ENCODE data around the gene PUSL1. TPM values are rescaled to one million over a fixed set of nuclear protein-coding genes. Genes with fewer than 3 reads are reported as not detected.

The PUSL1 gene
- total RNA-seq, 1 donor from 2014 or later = 4.6 TPM

DNA sequence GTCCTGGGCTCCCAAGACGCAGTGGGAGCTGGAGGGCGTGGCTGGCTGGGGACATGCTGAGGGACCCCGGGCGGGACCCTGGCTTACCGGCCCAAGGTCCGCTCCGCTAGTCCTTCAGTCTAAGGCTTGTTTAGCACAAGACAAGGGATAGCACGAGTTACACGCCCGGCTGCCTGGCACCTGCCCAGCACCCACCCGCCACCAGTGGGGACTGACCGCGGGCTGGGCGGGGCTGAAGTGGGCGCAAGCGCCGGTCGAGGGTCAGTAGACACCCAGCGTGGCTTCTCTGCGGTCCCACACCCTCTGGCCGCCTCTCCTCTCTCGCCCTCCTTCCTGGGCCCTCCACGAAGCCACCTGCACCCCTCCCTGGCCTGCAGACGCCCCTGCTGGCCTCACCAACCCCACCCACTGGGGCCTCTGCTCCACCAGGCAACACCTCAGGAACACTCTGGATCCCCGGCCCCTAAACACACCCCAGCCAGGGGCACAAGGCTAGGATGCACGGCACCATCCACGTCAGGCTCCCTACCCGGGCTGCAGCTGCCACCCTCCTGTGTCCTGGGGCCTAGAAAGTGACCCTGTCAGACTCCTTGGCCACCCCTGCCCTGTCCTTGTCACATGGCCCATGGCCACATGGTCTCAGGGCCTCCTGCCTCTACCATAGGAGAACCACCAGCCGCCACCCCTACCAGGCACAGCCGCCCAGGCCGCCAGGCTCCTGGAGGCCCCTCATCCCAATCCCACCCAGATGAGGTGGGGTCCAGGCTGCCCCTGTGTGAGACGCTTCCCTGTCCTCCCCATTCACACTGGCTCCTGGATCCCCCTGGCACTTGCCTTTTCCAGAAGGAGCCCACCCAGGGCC is 28.8 kb downstream of the PUSL1 start:
- no peak for DNase-seq (ENCODE audit: low spot score)

DNA sequence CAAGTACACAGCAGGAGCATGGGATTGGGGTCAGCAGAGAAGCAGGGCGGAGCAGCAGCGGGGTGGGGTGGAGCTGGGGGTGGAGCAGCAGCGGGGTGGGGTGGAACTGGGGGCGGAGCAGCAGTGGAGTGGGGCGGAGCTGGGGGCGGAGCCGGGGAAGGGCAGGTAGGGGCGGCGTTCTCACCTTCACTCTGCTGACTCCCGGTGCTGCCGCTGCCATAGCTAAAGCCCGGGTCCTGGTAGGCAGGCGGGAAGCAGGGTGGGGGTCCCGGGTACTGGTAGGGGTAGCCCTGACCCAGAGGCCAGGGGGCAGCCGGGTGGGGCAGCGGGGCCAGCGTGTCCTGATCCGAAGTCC is 29.4 kb downstream of the PUSL1 start:
- DNase-seq (ENCODE audit: low spot score) = no peak

DNA sequence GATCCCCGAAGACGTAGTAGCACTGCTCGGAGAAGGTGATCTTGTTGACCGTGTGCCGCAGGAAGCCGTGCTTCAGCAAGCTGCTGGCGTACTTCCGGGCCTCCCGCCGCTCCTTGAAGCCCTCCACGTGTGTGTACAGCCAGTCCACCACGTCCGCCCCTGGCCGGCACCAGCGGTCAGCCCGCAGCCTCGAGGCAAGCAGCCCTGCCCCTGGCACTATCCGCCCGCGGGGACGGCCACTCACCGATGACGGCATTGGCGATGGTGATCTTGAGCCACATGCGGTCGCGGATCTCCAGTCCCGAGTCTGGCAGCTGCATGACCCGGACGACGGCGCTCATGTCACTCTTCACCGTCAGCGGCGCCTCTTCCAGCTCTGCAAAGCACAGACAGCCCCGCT is 29.9 kb downstream of the PUSL1 start:
- no peak for DNase-seq (ENCODE audit: low spot score)

DNA sequence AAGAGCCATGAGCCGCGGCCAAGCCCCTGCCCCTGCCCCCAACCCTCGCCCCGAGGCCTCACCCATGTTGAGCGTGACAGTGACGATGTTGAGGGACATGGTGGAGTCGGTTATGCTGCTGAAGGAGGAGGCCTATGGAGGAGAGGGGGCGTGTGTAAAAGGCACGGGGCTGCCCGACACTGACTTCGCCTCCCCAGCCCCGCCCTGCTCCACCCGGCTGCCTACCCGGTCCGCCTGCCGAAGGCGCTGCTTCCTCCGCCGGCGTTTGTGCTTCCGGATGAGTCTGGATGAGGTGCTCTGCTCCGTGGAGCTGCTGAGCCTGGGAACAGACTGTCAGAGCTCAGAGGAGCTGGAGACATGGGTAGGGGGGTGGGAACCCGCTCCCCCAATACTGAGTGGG is 31.8 kb downstream of the PUSL1 start:
- no peak for DNase-seq (ENCODE audit: low spot score)

DNA sequence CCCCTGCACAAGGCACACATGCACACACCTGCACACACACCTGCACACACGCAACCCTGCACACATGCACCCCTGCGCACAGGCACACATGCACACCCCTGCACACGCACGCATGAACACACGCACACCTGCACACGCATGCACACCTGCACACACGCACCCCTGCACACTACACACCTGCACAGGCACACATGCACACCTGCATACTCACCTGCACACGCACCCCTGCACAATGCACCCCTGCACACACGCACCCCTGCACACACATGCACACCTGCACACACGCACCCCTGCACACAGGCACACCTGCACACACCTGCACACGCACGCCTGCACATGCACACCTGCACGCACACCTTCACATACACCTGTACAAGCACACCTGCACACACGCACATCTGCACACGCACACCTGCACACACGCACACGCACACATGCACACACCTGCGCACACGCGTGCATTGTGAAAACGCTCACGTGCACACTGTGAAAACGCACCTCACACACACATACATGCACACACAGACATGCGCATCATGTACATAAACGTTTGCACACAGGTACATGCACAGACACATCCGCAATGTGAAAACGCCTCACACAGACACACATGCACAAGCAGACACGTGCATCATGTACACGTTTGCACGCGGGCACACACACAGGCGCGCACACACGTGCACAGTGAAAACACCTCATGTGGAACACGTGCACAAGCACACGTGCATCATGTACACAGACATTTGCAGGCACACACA is 32.6 kb downstream of the PUSL1 start:
- DNase-seq (ENCODE audit: low spot score) = no peak

DNA sequence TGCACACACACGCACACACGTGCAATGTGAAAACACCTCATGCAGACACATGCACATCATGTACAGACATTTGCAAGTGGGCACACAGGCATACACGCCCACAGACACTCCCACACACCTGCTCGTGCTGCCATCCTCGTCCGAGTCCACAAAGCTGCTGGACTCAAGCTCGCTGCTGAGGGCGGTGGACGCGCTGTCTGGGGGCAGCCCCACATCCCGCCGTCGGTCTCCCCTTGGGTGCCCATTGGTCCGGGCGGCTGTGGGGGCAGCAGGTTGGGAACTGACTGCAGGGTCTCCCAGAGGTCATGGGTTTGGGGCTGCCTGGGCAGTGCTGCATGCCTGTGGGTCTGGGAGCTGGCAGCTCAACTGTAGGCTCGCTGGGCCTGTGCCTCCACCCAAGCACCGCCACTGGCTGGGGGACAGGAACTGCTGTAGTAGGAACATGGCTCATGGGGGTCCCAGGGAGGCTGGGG is 33.2 kb downstream of the PUSL1 start:
- DNase-seq (ENCODE audit: low spot score) = no peak

DNA sequence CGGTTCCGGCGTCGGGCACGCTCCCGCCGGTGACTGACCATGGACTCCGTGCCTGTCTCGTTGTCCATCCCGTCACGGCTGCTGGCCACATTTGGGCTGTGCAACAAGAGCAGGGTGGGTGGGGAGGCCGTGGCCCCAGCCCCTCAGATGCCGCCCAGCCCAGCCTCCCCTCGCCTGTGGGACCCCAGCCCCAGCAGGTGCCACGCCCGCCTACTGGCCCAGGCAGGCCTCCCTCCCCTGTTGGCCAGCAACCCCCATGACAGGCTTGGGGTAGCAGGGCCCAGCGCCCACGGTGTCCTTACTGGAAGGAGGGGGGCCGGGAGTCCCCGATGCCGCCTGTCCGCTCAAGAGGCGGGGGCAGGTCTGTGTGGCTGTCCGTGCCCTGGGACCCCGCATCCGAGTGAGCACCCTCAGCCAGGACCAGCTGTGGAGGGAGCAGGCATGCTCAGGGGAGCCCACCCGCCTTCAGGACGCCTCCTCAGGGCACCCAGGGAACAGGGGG is 33.7 kb downstream of the PUSL1 start:
- no peak for DNase-seq (ENCODE audit: low spot score)

DNA sequence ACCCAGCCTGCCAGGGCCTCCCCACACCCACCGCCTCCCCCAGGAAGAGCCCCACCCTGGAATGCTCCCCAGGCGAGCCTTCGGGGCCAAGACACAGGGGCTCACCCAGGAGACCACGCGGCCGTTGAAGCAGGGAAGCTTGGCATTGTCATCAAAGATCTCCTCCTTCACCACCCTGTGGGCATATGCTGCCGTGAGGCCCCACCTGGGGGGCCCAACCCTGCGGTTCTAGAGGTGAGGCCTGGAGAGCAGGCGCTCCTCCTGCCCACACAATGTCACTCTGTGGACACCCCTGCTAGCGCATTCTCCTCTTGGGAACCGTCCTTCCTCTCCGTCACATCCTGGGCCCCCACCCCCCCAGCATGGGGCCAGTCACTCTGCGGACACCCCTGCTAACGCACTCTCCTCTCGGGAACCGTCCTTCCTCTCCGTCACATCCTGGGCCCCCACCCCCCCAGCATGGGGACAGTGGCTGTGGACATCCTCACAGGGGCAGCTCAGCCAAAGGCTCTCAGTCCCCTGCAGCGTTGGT is 34.3 kb downstream of the PUSL1 start:
- DNase-seq (ENCODE audit: low spot score) = no peak

DNA sequence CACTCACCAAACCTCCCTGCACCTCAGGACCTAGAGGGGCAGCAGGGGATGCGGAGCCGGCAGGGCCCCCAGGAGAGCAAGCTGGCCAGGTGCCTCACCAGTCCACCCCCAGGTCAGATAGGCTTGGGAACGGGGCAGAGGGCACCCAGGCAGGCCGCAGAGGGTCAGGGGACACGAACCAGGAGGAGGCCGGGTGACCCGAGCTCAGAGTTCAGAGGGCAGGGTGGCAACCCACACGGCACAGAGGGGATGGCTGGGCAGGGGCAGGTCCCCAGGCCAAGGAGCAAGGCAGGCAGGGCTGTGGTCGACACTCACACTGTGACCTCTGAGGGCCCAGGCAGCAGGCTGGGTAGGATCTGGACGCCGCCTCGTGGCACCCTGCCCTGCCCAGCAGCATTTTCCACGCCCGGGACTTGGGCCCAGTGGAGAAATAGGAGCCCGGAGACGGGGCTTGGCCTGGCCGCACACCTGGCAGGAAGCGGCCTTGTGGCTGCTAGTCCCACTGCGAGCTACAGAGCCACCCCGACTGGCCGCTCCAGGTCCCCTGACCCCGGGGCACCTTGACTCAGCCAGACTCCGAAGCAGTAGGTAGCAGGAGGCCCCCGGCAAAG is 35.5 kb downstream of the PUSL1 start:
- DNase-seq (ENCODE audit: low spot score) = no peak

DNA sequence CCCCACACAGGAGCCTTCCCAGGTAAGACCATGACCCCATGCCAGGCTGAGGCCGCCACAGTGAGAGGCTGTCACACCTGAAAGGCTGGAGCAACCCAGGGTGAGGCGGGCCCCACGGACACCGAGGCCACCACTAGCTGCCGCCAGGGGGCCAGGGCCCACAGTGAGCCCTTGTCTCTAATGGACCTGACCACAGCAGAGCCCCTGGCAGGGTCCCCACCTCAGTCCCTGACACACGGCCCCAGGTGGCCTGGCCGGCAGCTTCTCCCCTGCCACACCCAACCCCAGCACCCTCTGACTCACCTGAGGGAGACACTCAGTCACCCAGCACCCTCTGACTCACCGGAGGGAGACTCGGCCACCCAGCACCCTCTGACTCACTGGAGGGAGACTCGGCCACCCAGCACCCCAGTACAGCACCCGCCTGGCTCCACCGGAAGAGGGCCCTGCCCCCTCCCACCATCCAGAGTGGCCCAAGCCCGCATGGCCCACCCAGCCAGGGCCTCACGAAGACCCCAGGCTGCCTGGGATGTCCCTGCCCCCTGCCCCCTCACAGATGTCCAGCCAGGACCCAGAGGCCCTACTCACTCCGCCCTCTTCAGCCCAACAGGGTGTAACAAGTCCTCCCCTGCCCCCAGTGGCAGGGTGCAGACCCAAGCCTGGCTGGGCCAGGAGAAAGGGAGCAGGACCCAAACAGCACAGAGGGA is 36.4 kb downstream of the PUSL1 start:
- no peak for DNase-seq (ENCODE audit: low spot score)

DNA sequence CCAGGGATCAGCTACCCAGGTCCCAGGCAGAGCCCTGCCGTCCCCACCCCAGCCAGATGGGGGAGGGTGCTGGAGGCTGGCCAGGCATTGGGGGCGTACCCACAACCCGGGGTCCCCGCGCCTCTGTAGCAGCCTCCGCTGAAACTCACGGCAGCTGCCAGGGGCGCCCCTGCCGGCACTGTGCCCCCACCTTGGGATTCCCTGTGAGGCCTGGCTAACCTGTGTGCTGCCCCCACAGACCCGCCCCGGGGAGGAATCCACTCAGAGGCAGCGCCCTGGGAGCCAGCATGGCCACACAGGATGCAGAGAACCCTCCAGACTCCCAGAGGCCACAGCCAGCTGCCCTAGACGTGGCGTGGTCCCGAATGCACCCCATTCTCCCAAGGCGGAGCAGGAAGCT is 37.0 kb downstream of the PUSL1 start:
- DNase-seq (ENCODE audit: low spot score) = no peak

DNA sequence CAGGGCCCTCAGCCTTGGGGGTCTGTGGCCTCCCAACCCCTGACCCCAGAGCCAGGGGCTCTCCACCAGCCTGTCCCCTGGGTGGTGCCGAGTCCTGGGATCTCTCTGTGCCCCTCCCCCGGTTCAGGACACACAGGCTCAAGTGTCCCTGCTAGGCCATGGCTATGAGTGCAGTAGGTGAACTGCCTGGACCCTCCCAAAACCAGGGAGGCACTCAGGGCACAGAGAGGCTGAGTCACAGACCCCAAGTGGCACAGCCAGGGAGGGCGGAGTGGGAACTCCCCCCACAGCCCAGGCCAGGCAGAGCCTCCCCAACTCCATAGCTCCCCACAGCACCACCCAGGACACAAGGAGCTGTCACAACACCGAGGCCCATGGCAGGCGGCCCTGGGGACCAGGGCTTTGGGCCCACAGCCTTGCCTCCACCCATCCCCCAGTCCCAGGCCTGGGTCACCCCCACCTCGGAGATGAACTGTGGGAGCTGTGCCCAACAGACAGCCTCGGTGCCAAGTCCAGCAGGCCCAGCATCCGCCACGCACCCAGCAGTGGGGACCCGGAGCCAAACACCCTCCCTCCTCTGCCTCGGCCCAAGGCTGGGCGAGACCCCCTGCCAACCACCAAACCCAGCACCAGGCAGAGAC is 37.6 kb downstream of the PUSL1 start:
- no peak for DNase-seq (ENCODE audit: low spot score)

DNA sequence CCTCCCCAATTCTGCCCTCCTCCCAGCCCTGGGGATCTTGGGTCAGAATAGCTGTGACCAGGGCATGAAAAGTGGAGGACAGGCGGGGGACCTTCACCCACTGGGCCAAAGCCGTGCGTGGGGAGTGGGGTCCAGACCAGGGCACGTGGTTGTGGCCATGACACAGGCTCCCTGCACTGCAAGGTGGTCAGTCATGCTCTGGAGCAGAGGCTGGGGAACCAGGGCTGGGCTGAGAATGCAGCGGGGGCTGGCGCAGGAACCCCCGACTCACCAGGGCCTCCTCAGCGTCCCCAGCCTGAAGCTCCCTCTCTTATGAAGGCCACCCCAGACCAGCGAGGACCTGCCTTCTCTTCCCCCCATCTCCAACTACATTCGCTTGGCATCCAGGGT is 38.1 kb downstream of the PUSL1 start:
- no peak for DNase-seq (ENCODE audit: low spot score)

DNA sequence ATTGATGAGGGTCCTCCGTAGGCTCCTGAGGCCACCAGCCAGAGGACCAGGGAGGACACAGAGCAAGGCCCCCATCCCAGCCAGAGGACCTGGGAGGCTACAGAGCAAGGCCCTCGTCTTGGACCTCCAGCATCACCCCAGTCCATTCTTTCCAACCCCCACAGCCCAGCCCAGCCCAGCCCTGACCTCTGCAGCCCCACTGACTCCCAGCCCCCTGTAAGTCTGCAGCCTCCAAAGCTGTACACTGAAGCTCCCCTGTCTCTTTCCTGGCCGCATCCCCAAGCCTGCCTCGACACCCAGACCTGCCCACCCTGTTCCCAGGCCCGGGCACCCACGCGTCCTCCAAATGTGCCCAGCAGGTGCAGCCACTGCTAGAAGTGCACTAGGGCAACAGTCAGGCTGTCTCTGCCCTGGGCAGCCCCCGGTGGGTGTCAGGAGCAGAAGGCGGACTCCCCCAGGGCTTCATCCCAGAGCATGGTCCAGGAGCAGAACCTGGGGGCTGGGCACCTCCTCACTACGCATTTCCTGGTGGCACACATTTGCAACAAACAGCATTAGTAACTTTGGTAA is 38.7 kb downstream of the PUSL1 start:
- no peak for DNase-seq (ENCODE audit: low spot score)

DNA sequence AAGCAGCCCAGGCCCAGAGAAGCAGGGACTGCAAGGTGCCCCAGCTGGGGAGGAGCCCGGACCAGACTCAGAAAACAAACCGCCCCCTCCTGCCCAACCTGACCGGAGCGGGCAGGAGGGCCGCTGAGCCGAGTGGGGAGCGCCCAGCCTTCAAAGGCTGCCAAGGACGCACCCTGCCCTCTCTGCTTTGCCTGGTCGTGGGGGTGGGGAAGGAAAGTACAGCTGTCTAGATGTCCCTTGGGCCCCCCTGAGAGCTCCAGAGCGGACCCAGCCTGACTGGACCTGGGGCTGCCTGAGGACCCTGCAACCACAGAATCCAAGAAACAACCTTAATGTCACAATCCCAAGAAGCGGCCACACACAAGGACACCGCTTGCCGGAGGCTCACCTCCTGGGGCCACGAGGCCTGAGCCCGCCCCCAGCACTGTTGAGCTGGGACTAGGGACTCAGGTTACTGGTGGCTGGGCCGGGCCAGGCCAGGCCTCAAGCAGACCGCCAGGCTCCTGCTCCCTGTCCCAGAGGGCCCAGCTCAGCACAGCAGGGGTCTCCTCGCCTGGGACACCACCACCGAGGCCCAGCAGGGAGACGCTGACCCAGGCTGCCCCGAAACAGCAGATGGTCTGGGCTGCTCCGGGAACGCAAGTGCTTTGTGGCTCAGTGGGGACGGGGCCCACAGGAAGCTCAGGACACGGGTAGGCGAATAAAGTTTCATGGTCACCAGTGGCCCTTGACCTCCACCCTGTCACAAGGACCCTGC is 39.4 kb downstream of the PUSL1 start:
- DNase-seq (ENCODE audit: low spot score) = no peak

DNA sequence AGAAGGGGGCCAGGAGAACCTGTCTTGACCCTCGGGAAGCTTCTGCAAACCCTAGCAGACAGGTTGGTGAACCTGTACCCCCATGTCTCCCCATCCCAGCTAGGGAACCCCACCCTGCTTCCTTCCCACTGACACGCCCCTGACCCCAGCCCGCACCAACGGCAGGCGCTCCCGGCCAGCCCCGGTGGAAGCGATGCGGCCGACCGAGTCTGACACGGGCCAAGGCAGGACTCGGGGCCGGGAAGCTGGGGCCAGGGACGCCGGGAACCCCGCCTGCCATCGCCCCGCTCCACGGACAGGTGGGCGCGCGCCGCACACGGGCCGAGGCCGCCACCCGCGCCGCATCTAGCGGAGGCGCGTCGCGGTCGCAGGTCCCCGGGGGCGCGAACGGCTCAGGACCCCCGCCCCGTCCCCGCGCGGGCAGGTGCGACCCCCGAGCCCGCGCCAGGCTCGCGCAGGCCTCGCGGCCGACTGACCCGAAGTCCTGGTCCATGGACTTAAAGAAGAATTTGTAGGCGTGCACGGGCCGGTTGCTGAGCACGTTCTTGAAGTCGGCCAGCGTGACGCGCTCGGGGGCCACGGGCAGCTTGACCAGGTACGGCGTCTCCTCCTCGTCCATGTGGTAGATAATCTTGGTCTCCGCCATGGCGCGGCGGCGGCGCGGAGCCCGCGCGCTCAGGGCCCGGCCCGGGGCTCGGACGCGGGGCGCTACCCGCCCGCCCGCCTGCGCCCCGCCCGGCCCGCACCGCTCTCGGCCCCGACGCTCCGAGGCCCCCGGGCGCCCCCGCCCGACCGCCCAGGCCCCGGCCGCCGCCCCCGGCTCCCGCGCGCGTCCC is 40.2 kb downstream of the PUSL1 start:
- DNase-seq (ENCODE audit: low spot score) = no peak

DNA sequence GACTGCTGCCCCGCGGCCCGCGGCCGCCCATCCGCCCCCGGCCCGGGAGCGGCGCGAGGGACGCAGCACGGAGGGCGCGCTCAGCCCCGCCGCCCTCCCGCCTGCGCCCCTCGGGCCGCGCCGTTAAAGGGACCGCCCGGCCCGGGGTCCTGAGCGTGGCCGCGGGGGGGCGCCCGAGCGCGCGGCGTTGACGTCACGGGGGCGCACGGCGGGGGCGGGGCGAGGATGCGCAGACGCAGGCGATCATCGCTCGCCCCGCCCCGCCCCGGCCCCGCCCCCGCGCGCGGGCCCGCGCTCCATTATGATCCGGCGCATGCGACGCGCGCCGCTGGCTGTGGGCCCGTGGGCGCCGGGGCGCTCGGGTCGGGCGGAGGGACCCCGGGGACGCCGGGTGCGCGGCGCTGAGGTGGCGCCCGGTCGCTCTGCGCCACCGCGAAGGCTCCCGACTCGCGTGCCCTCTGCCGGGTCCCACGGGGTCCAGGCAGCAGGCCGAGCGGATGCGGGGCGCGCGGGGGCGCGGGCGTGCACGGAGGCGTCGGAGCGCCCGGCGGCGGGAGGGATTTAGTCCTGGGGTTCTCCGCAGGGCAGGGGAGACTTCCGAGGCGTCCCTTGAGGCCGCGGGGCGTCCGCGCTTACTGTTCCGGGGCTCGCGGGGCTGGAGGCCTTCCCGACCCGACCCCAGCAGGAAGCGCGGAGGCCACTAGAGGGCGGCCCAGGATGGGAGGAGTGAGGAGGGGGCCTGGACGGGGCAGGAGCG is 41.0 kb downstream of the PUSL1 start, which contains the start of gene DVL1:
DVL1 (minus strand) TSS at position 163 of the 757 bp plus-strand sequence. CDS start 353 bp downstream, outside the sequence.
- peak; percentile 74 for DNase-seq (ENCODE audit: low spot score)
